HFFc6 (cell line): Measurements from ENCODE around the gene OLFML1. TPM values are rescaled to one million over a fixed set of nuclear protein-coding genes. Genes with fewer than 3 reads are reported as not detected.

Experiments
- DNase-seq: peaks from one replicate; pipeline ENCODE4 v3.0.0-alpha.2; 2018
- H3K27ac Mint-ChIP-seq: 2 replicates; pipeline ENCODE4 v1.8.0; 2020; ENCODE audit warnings: mild to moderate bottlenecking, mixed read lengths
- H3K27me3 Mint-ChIP-seq: 2 replicates; pipeline ENCODE4 v1.8.0; 2021; ENCODE audit warnings: mild to moderate bottlenecking, moderate library complexity, mixed read lengths; ENCODE audit not compliant: insufficient read depth
- H3K36me3 Mint-ChIP-seq: 2 replicates; pipeline ENCODE4 v1.8.0; 2021; ENCODE audit warnings: low read depth, mixed read lengths
- H3K4me1 Mint-ChIP-seq: 2 replicates; pipeline ENCODE4 v1.8.0; 2020; ENCODE audit warnings: low read depth, mixed read lengths
- H3K4me3 Mint-ChIP-seq: 2 replicates; pipeline ENCODE4 v1.8.0; 2020; ENCODE audit warnings: mild to moderate bottlenecking, moderate library complexity, mixed read lengths
- H3K9me3 Mint-ChIP-seq: 2 replicates; pipeline ENCODE4 v1.8.0; 2020; ENCODE audit warnings: mild to moderate bottlenecking, mixed read lengths
- CTCF ChIP-seq: fragments of 200-600 bp; sonication (generic); IDR thresholded peaks from 2 replicates; pipeline ENCODE4 v1.5.0; 2021; ENCODE audit warnings: antibody characterized with exemption, mild to moderate bottlenecking
- long read RNA-seq: library from polyadenylated mRNA; unstranded; transcript quantifications from one replicate; pipeline ENCODE4 v2.0.0, GENCODE V29; 2019
- total RNA-seq, 6 experiments: library from RNA; stranded (reverse); fragmentation: NEBNext Ultra II Directional; extraction: Animal tissue kit (Norgen Biotek cat#: 25700); gene quantifications; 2 replicates in 1 of 6; 3 replicates in 5 of 6; pipeline ENCODE4 v1.2.3, GENCODE V29; 2021

OLFML1 gene
- under 1 TPM in 3 of 6 experiments, not detected in 3; 0.20 to 0.43 (median 0.25) TPM for total RNA-seq
- long read RNA-seq: 0 reads

- peaks cover 4% of the 10 kb centered on the region; the same call in 1 of the 2 replicates for H3K27me3 Mint-ChIP-seq
- H3K36me3 Mint-ChIP-seq: no peaks in the 10 kb centered on the region
- H3K27ac Mint-ChIP-seq: no peak within 1 kb of the TSS
- H3K4me1 Mint-ChIP-seq: peaks cover 15% of the 10 kb centered on the region
- H3K4me3 Mint-ChIP-seq: no peak within 1 kb of the TSS
- no peak for TF ChIP-seq CTCF
- no peaks in the 10 kb centered on the region for H3K9me3 Mint-ChIP-seq
- no peak for DNase-seq
Observed at GRCh38 chr11:7485186-7486097, at the start of gene OLFML1. OLFML1 (plus strand) TSS chr11:7485506; CDS start chr11:7485876, 370 bp downstream.

- H3K4me1 Mint-ChIP-seq: peaks cover 28% of the 10 kb centered on the region
- no peaks in the 10 kb centered on the region for H3K9me3 Mint-ChIP-seq
- no peak for DNase-seq
- peaks cover 2% of the 10 kb centered on the region; the same call in 1 of the 2 replicates for H3K27me3 Mint-ChIP-seq
- H3K4me3 Mint-ChIP-seq: no peak overlapping the region
- no peak for TF ChIP-seq CTCF
- no peak overlapping the region for H3K27ac Mint-ChIP-seq
- no peaks in the 10 kb centered on the region for H3K36me3 Mint-ChIP-seq
Observed at GRCh38 chr11:7436146-7436545, 49.2 kb upstream of the OLFML1 start.

- no peak for DNase-seq
- H3K27ac Mint-ChIP-seq: 0 out of 2 replicates have a peak overlapping the region, but pooled peaks have one; percentile 1
- no peaks in the 10 kb centered on the region for H3K9me3 Mint-ChIP-seq
- no peak overlapping the region for H3K4me3 Mint-ChIP-seq
- peaks cover 28% of the 10 kb centered on the region for H3K4me1 Mint-ChIP-seq
- no peaks in the 10 kb centered on the region for H3K36me3 Mint-ChIP-seq
- no peak for TF ChIP-seq CTCF
- peaks cover 2% of the 10 kb centered on the region; the same call in 1 of the 2 replicates for H3K27me3 Mint-ChIP-seq
Observed at GRCh38 chr11:7436657-7437056, 48.6 kb upstream of the OLFML1 start.

GRCh38 chr11:7437696-7438095 is 47.6 kb upstream of the OLFML1 start:
- Mint-ChIP-seq H3K27ac (peak overlapping the region; percentile 50; the same call in 1 of the 2 replicates), H3K9me3 (no peaks in the 10 kb centered on the region), H3K4me3 (no peak overlapping the region), H3K4me1 (peaks cover 28% of the 10 kb centered on the region), H3K27me3 (peaks cover 2% of the 10 kb centered on the region; the same call in 1 of the 2 replicates), H3K36me3 (no peaks in the 10 kb centered on the region)
- no peak for TF ChIP-seq CTCF
- DNase-seq: peak; percentile 78

GRCh38 chr11:7439746-7440320 is 45.5 kb upstream of the OLFML1 start:
- no peak for TF ChIP-seq CTCF
- Mint-ChIP-seq H3K27ac (no peak overlapping the region), H3K4me3 (no peak overlapping the region), H3K9me3 (no peaks in the 10 kb centered on the region), H3K36me3 (no peaks in the 10 kb centered on the region), H3K27me3 (peaks cover 2% of the 10 kb centered on the region), H3K4me1 (peaks cover 28% of the 10 kb centered on the region)
- no peak for DNase-seq
